AG09319 (cell line): ENCODE results near the gene NDFIP2.
A peak's percentile ranks its signal among the peaks of the same experiment; 100 is the strongest.

Experiments used
- DNase-seq: peaks from one replicate; pipeline ENCODE4 v3.0.0-alpha.2; 2010; ENCODE audit warnings: low read depth; ENCODE audit errors: extremely low read depth
- CTCF ChIP-seq: IDR thresholded peaks from 2 replicates; pipeline ENCODE4 v1.5.1; 2011; ENCODE audit warnings: low read depth, mild to moderate bottlenecking, inconsistent platforms, low read length, moderate library complexity

NDFIP2 gene

GRCh38 chr13:79485014-79485811 is 4.3 kb downstream of the NDFIP2 start:
- no peak for TF ChIP-seq CTCF
- no peak for DNase-seq

- no peak for TF ChIP-seq CTCF
These were observed 5.7 kb downstream of the NDFIP2 start for GRCh38 chr13:79486433-79487188.

GRCh38 chr13:79490326-79490725 is 9.4 kb downstream of the NDFIP2 start:
- no peak for DNase-seq
- TF ChIP-seq CTCF, result no peak

More at GRCh38 chr13:79486433-79487188, 5.7 kb downstream of the NDFIP2 start:
- DNase-seq, result no peak

GRCh38 chr13:79490824-79491223 is 9.9 kb downstream of the NDFIP2 start:
- DNase-seq, result no peak
- TF ChIP-seq CTCF, result no peak

- no peak for TF ChIP-seq CTCF
These were observed 10.8 kb downstream of the NDFIP2 start for GRCh38 chr13:79491715-79492114.

GRCh38 chr13:79492313-79492798 is 11.4 kb downstream of the NDFIP2 start:
- TF ChIP-seq CTCF, result no peak
- DNase-seq, result no peak

More at GRCh38 chr13:79491715-79492114, 10.8 kb downstream of the NDFIP2 start:
- DNase-seq, result peak; percentile 59
